Measurements from ENCODE around the gene CRACR2A.

- TF ChIP-seq CTCF (IDR thresholded peaks at IDR 0.05) = no peak
- TF ChIP-seq POLR2AphosphoS5 (IDR thresholded peaks at IDR 0.05; ENCODE audit: low read depth, low read length) = no peak
Observed at GRCh38 chr12:3614806-3615466, 138.0 kb downstream of the CRACR2A start.

Data from Panc1 (cell line).